ENCODE measurements around the gene PLCH1. TPM values are rescaled to one million over a fixed set of nuclear protein-coding genes. Genes with fewer than 3 reads are reported as not detected.

PLCH1 gene
- total RNA-seq, 1 donor from 2014 or later = 2.9 TPM

GRCh38 chr3:155492841-155493240 is 252.0 kb downstream of the PLCH1 start:
- no peak for DNase-seq (ENCODE audit: low read depth)

DNA sequence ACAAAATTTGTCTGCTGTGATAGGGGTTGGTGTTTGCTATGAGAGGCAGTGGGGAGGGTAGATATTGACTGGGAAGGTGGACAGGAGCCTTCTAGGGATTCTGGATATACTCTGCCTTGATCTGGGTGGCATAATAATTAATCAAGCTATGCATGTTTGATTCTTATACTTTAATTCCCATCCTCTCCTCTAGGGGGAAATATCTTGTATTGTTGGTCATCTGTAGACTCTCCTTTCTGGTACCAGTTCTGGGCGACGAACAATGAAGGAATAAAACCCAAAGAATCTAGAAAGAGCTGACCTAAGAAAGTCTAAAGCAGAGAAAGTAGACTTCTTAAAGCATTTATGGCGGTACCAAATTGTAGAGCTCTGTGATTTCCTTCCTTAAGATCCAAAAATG is 253.2 kb downstream of the PLCH1 start:
- no peak overlapping the region for H3K4me3 ChIP-seq (ENCODE audit: low read depth, low read length)
- H3K27me3 ChIP-seq (ENCODE audit: control insufficient read depth, insufficient read depth, low read length) = no peaks in the 10 kb centered on the region
- no peaks in the 10 kb centered on the region for H3K36me3 ChIP-seq (ENCODE audit: control insufficient read depth, insufficient read depth, low read length)
- no peak for DNase-seq (ENCODE audit: low read depth)
- no peak for TF ChIP-seq CTCF (IDR thresholded peaks at IDR 0.05; ENCODE audit: insufficient read depth, low read length, poor library complexity, severe bottlenecking)

More at GRCh38 chr3:155492841-155493240, 252.0 kb downstream of the PLCH1 start:
- Histone ChIP-seq H3K4me3 (ENCODE audit: low read depth, low read length) (no peak overlapping the region), H3K36me3 (ENCODE audit: control insufficient read depth, insufficient read depth, low read length) (no peaks in the 10 kb centered on the region), H3K27me3 (ENCODE audit: control insufficient read depth, insufficient read depth, low read length) (no peaks in the 10 kb centered on the region)
- no peak for TF ChIP-seq CTCF (IDR thresholded peaks at IDR 0.05; ENCODE audit: insufficient read depth, low read length, poor library complexity, severe bottlenecking)

GRCh38 chr3:155488671-155489070 is 256.2 kb downstream of the PLCH1 start:
- Histone ChIP-seq H3K4me3 (ENCODE audit: low read depth, low read length) (no peak overlapping the region), H3K36me3 (ENCODE audit: control insufficient read depth, insufficient read depth, low read length) (no peaks in the 10 kb centered on the region), H3K27me3 (ENCODE audit: control insufficient read depth, insufficient read depth, low read length) (no peaks in the 10 kb centered on the region)
- no peak for TF ChIP-seq CTCF (IDR thresholded peaks at IDR 0.05; ENCODE audit: insufficient read depth, low read length, poor library complexity, severe bottlenecking)
- DNase-seq (ENCODE audit: low read depth) = no peak

DNA sequence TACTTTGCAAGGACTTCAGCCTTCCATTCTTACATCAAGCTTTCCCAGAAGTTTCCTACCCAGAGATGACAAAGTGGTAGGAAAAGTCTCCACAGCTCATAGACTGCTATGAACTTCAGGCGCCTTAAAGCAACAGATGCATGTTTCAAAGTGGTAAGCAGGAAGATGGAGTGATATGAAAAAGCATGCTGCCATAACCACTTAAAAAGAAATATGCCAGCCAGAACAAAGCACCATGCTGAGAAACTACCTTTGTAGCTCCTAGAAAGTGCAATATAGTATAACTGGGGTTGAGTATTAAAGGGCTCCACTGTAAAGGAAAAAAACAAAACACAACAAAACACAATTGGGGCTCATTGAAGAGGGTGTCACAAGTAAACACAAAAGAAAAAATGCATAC is 259.0 kb downstream of the PLCH1 start:
- no peak overlapping the region for H3K4me3 ChIP-seq (ENCODE audit: low read depth, low read length)
- no peaks in the 10 kb centered on the region for H3K36me3 ChIP-seq (ENCODE audit: control insufficient read depth, insufficient read depth, low read length)
- TF ChIP-seq CTCF (IDR thresholded peaks at IDR 0.05; ENCODE audit: insufficient read depth, low read length, poor library complexity, severe bottlenecking) = no peak
- no peak for DNase-seq (ENCODE audit: low read depth)
- no peaks in the 10 kb centered on the region for H3K27me3 ChIP-seq (ENCODE audit: control insufficient read depth, insufficient read depth, low read length)

DNA sequence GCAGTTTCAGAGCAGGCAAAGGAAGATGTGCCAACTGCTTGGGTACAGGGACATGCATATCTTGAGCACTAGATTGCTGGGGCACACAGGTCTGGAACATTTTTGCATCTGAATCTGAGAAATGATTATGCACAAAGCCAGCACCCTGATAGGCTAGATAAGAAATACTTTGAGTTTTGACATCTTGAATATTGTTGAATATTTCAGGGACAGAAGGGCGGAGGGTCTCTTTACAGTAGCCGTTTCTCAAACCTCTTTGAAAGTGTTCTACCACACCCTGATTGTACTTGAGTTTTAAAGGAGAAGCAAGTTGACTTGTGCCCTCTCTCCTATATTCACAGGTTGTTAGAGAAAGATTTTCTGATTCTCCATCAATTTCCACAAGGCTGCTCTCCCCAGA is 263.3 kb downstream of the PLCH1 start:
- Histone ChIP-seq H3K36me3 (ENCODE audit: control insufficient read depth, insufficient read depth, low read length) (no peaks in the 10 kb centered on the region), H3K4me3 (ENCODE audit: low read depth, low read length) (no peak overlapping the region), H3K27me3 (ENCODE audit: control insufficient read depth, insufficient read depth, low read length) (no peaks in the 10 kb centered on the region)
- TF ChIP-seq CTCF (IDR thresholded peaks at IDR 0.05; ENCODE audit: insufficient read depth, low read length, poor library complexity, severe bottlenecking) = no peak
- no peak for DNase-seq (ENCODE audit: low read depth)

DNA sequence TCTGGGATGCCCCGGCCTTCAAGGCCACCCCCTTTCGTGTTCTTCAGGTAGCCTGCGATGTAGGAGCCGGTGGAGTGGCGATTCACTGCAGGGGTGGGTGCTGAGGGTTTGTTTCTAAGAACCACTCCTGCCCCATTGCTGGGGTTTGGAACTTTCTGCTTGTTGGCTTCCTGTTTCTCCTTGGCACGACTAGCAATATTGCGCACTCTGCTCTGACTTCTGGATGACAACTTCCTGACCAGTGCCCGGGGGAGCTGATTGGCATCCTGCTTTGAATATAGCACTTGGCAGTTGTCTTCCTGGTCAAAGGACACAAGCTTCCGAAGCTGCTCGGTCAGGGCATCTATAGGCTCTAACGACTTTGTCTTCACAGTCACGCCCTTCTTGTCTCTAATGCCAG is 263.8 kb downstream of the PLCH1 start:
- Histone ChIP-seq H3K27me3 (ENCODE audit: control insufficient read depth, insufficient read depth, low read length) (no peaks in the 10 kb centered on the region), H3K36me3 (ENCODE audit: control insufficient read depth, insufficient read depth, low read length) (no peaks in the 10 kb centered on the region), H3K4me3 (ENCODE audit: low read depth, low read length) (no peak overlapping the region)
- no peak for DNase-seq (ENCODE audit: low read depth)
- no peak for TF ChIP-seq CTCF (IDR thresholded peaks at IDR 0.05; ENCODE audit: insufficient read depth, low read length, poor library complexity, severe bottlenecking)
